ENCODE measurements around the gene ADARB2. TPM values are rescaled to one million over a fixed set of nuclear protein-coding genes. Genes with fewer than 3 reads are reported as not detected.

The ADARB2 gene
- total RNA-seq, 8 experiments from 2014 or later = 0.13 to 2.6 (median 1.5) TPM

DNA sequence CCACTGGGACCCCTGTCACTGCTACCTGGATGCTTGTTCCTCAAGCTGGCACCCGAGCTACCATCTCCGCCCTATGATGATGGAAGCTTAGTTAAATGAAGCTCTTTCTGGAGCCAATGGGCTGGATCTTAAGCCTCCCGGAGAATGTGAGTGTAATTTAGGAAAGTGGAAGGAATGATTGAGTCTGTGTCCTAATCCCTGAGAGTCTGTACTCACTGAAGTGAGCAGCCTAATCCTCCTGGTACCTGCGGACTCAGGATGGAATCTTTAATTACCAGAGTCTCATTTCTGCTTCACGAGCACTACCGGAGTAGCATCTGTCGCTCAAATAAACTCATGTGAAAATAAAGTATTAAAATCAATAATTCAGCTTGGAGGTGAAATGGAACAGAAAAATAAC, 425.6 kb downstream of the ADARB2 start:
- ATAC-seq (replicated peaks in 6 of 8) = no peak
- no peak overlapping the region for H3K27ac ChIP-seq
- H3K4me3 ChIP-seq = no peak overlapping the region
- H3K4me1 ChIP-seq (replicated peaks in 1 of 2) = peaks cover 27 to 30% of the 10 kb centered on the region in 2 donors
- in situ Hi-C loops (cut with MboI; ENCODE audit: low pct_unique_long_range_greater_than_20kb in 2 of 9, low sequenced_read_pairs in 9 of 9, unreplicated experiment in 9 of 9) = no loop called here
- 31 to 96% (median 90%) methylated on average over 3 to 7 of the region's 7 CpGs; no CpG with 5 or more reads in 2 of the 10 experiments for WGBS, 10 experiments

GRCh38 chr10:1310271-1310789, 427.0 kb downstream of the ADARB2 start:
- 0 to 57% (median 24%) methylated on average over 1 to 8 of the region's 9 CpGs; no CpG with 5 or more reads in 4 of the 10 experiments for WGBS, 10 experiments
- ATAC-seq (replicated peaks in 6 of 8) = peak in 1 of 8 experiments; percentile 24

GRCh38 chr10:1309617-1310270, 427.6 kb downstream of the ADARB2 start:
- ATAC-seq (replicated peaks in 6 of 8) = no peak
- H3K27ac ChIP-seq = no peak overlapping the region
- in situ Hi-C loops (cut with MboI; ENCODE audit: low pct_unique_long_range_greater_than_20kb in 2 of 9, low sequenced_read_pairs in 9 of 9, unreplicated experiment in 9 of 9) = no loop called here
- WGBS, 10 experiments = 0 to 81% (median 67%) methylated on average over 1 to 6 of the region's 7 CpGs; no CpG with 5 or more reads in 1 of the 10 experiments
- H3K4me3 ChIP-seq = no peak overlapping the region
- peaks cover 11% of the 10 kb centered on the region in 2 donors for H3K4me1 ChIP-seq (replicated peaks in 1 of 2)

More at GRCh38 chr10:1310271-1310789, 427.0 kb downstream of the ADARB2 start:
- Histone ChIP-seq H3K27ac (no peak overlapping the region), H3K4me1 (replicated peaks in 1 of 2) (peaks cover 16% of the 10 kb centered on the region in 2 donors), H3K4me3 (no peak overlapping the region)
- in situ Hi-C loops (cut with MboI; ENCODE audit: low pct_unique_long_range_greater_than_20kb in 2 of 9, low sequenced_read_pairs in 9 of 9, unreplicated experiment in 9 of 9) = no loop called here

- ATAC-seq (replicated peaks in 6 of 8) = no peak
- in situ Hi-C loops (cut with MboI; ENCODE audit: low pct_unique_long_range_greater_than_20kb in 2 of 9, low sequenced_read_pairs in 9 of 9, unreplicated experiment in 9 of 9) = no loop called here
- Histone ChIP-seq H3K27ac (no peak overlapping the region), H3K4me3 (no peak overlapping the region), H3K4me1 (replicated peaks in 1 of 2) (peaks cover 6 to 9% of the 10 kb centered on the region in 2 donors)
- 0 to 92% (median 25%) methylated on average over 2 to 8 of the region's 8 CpGs; no CpG with 5 or more reads in 5 of the 10 experiments for WGBS, 10 experiments
These were observed 428.2 kb downstream of the ADARB2 start for GRCh38 chr10:1308962-1309616.

DNA sequence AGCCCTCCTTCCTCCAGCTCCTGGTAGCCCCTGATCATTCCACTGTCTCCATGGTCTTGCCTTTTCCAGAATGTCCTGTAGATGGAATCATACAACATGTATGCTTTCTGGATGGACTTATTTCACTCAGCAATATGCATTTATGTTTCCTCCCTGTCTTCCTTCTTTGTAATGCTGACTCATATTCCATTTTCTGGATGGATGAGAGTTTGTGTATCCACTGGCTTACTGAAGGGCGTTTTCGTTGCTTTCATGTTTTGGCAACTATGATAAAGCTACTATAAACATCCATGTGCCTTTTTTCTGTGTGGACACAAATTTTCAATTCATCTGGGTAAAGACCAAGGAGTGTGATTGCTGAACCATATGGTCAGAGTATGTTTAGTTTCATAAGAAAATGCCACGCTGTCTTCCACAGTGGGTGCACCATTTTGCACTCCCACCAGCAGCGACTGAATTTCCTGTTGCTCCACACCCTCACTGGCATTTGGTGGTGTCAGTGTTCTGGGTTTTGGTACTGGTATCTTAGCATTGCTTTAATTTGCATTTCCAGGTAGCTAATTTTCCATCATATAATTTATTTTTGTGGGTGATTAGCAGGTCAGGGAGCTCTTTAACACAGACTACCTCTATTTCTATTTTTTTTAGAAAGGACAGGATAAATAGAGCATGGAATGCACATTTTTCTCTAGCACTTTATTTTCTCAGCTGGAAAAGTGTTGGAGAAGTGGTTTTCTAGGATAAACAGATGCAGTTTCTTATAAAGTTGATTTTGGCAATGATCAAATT, 429.0 kb downstream of the ADARB2 start:
- ATAC-seq (replicated peaks in 6 of 8) = peak in 5 of 8 experiments; percentile 25 to 94 (median 63)
- 0 to 100% (median 81%) methylated on average over 1 to 4 of the region's 4 CpGs; no CpG with 5 or more reads in 2 of the 10 experiments for WGBS, 10 experiments
- Histone ChIP-seq H3K4me3 (no peak overlapping the region), H3K27ac (no peak overlapping the region), H3K4me1 (replicated peaks in 1 of 2) (peaks cover 6 to 9% of the 10 kb centered on the region in 2 donors)
- in situ Hi-C loops (cut with MboI; ENCODE audit: low pct_unique_long_range_greater_than_20kb in 2 of 9, low sequenced_read_pairs in 9 of 9, unreplicated experiment in 9 of 9) = no loop called here

GRCh38 chr10:1301143-1301542, 436.2 kb downstream of the ADARB2 start:
- in situ Hi-C loops (cut with MboI; ENCODE audit: low pct_unique_long_range_greater_than_20kb in 2 of 9, low sequenced_read_pairs in 9 of 9, unreplicated experiment in 9 of 9) = no loop called here
- 0 to 87% (median 72%) methylated on average over 1 to 5 of the region's 5 CpGs for WGBS, 10 experiments
- H3K4me1 ChIP-seq (replicated peaks in 1 of 2) = peaks cover 16 to 29% of the 10 kb centered on the region in 2 donors
- no peak overlapping the region for H3K27ac ChIP-seq
- no peak for ATAC-seq (replicated peaks in 6 of 8)
- H3K4me3 ChIP-seq = no peak overlapping the region

DNA sequence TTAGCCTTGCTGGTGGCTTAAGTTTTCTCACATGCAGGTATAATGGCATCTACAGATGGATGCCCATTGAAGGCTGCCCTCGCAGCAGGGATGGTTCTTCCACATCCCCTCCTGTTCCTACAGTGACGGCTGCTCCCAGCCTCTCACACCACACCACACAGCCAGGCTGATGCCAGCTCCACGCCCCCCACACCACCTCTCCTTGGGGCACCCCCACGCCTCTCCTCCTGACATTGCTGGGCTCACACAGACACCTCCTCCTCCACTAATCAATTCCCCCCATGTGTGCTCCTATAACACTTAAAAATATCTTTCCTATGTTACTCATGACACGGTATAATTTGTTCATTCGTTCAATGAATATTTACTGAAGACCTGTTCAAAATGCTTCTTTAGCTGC, 437.1 kb downstream of the ADARB2 start:
- in situ Hi-C loops (cut with MboI; ENCODE audit: low pct_unique_long_range_greater_than_20kb in 2 of 9, low sequenced_read_pairs in 9 of 9, unreplicated experiment in 9 of 9) = no loop called here
- Histone ChIP-seq H3K27ac (no peak overlapping the region), H3K4me3 (no peak overlapping the region), H3K4me1 (replicated peaks in 1 of 2) (peaks cover 18 to 29% of the 10 kb centered on the region in 2 donors)
- ATAC-seq (replicated peaks in 6 of 8) = no peak
- 0 to 100% (median 93%) methylated on average over 1 to 6 of the region's 6 CpGs; no CpG with 5 or more reads in 2 of the 10 experiments for WGBS, 10 experiments

- H3K27ac ChIP-seq = no peak overlapping the region
- H3K4me1 ChIP-seq (replicated peaks in 1 of 2) = peaks cover 27 to 38% of the 10 kb centered on the region in 2 donors
- in situ Hi-C loops (cut with MboI; ENCODE audit: low pct_unique_long_range_greater_than_20kb in 2 of 9, low sequenced_read_pairs in 9 of 9, unreplicated experiment in 9 of 9) = no loop called here
- ATAC-seq (replicated peaks in 6 of 8) = no peak
- 0 to 100% (median 70%) methylated on average over 1 to 9 of the region's 12 CpGs; no CpG with 5 or more reads in 3 of the 10 experiments for WGBS, 10 experiments
- H3K4me3 ChIP-seq = no peak overlapping the region
These were observed 438.1 kb downstream of the ADARB2 start for GRCh38 chr10:1299041-1299726.

GRCh38 chr10:1297566-1298301, 439.6 kb downstream of the ADARB2 start:
- peak in 6 of 8 experiments; percentile 5 to 63 (median 40) for ATAC-seq (replicated peaks in 6 of 8)
- 0 to 80% (median 58%) methylated on average over 2 to 7 of the region's 14 CpGs; no CpG with 5 or more reads in 4 of the 10 experiments for WGBS, 10 experiments
- Histone ChIP-seq H3K4me3 (no peak overlapping the region), H3K27ac (no peak overlapping the region), H3K4me1 (replicated peaks in 1 of 2) (peaks cover 37 to 46% of the 10 kb centered on the region in 2 donors)
- in situ Hi-C loops (cut with MboI; ENCODE audit: low pct_unique_long_range_greater_than_20kb in 2 of 9, low sequenced_read_pairs in 9 of 9, unreplicated experiment in 9 of 9) = no loop called here

- Histone ChIP-seq H3K4me1 (replicated peaks in 1 of 2) (peaks cover 42% of the 10 kb centered on the region in 2 donors), H3K27ac (no peak overlapping the region), H3K4me3 (no peak overlapping the region)
- in situ Hi-C loops (cut with MboI; ENCODE audit: low pct_unique_long_range_greater_than_20kb in 2 of 9, low sequenced_read_pairs in 9 of 9, unreplicated experiment in 9 of 9) = no loop called here
- WGBS, 10 experiments = 3 to 86% (median 80%) methylated on average over 1 to 7 of the region's 7 CpGs; no CpG with 5 or more reads in 5 of the 10 experiments
- ATAC-seq (replicated peaks in 6 of 8) = no peak
These were observed 441.4 kb downstream of the ADARB2 start for GRCh38 chr10:1295756-1296480.

DNA sequence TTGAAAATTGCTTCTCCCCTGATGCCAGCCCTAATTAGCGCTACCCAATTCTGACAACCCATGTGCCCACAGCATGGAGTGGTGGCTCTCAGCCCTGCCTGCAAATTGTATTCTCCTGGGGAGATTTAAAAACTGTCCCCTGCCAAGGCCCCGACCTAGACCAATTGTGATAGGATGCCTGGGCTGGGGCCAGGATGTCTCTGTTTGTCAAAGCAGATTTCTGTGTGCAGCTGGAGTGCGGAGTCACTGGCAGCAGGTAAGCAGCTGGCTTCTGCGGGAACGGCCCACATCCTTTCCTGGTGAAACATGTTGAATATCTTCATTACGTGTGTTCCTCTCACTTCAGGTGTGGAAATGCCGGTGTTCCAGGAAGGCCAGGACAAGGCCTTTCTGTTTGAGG, 442.6 kb downstream of the ADARB2 start:
- ATAC-seq (replicated peaks in 6 of 8) = no peak
- no peak overlapping the region for H3K27ac ChIP-seq
- in situ Hi-C loops (cut with MboI; ENCODE audit: low pct_unique_long_range_greater_than_20kb in 2 of 9, low sequenced_read_pairs in 9 of 9, unreplicated experiment in 9 of 9) = no loop called here

More for the DNA sequence above, 442.6 kb downstream of the ADARB2 start:
- Histone ChIP-seq H3K4me1 (replicated peaks in 1 of 2) (peaks cover 42 to 46% of the 10 kb centered on the region in 2 donors), H3K4me3 (no peak overlapping the region)
- 57 to 100% (median 93%) methylated on average over 2 to 6 of the region's 7 CpGs; no CpG with 5 or more reads in 5 of the 10 experiments for WGBS, 10 experiments
